K562 (cell line): ENCODE results near the gene GNS. TPM values are rescaled to one million over a fixed set of nuclear protein-coding genes. Genes with fewer than 3 reads are reported as not detected.
A peak's percentile ranks its signal among the peaks of the same experiment; 100 is the strongest.

Experiments
- CHD2 ChIP-seq: IDR thresholded peaks from 2 replicates; pipeline ENCODE4 v1.6.1; 2011; ENCODE audit warnings: low read depth, low read length
- EP400 ChIP-seq: fragments of 450-650 bp; IDR thresholded peaks from 2 replicates; pipeline ENCODE4 v1.6.1; 2017; ENCODE audit warnings: antibody characterized with exemption, mild to moderate bottlenecking, moderate library complexity
- ETV1 ChIP-seq: fragments of 450-650 bp; conservative IDR thresholded peaks from 2 replicates; pipeline ENCODE4 v1.6.1; 2016; ENCODE audit warnings: missing genetic modification characterization, control low read depth, low read depth, missing compliant biosample characterization
- HBP1 ChIP-seq: fragments of 450-650 bp; formaldehyde crosslinking; IDR thresholded peaks from 2 replicates; pipeline ENCODE4 v1.4.0; 2022; ENCODE audit warnings: missing genetic modification characterization
- HIVEP1 ChIP-seq: fragments of 250-450 bp; sonication (Bioruptor Pico); IDR thresholded peaks from 2 replicates; pipeline ENCODE4 v1.4.0; 2020; ENCODE audit warnings: mild to moderate bottlenecking
- JUND ChIP-seq, 2 experiments: IDR thresholded peaks; 2 replicates in 1 of 2; 3 replicates in 1 of 2; pipeline ENCODE4 v1.6.1; 2011; ENCODE audit warnings: borderline replicate concordance in 2 of 2, low read depth in 2 of 2, low read length in 2 of 2, improper control_type of control experiment in 1 of 2, missing biosample characterization in 1 of 2, missing genetic modification characterization in 1 of 2, missing genetic modification reagents in 1 of 2
- MAZ ChIP-seq, 2 experiments: fragments of 450-650 bp in 1 of 2; sonication (generic) in 1 of 2; formaldehyde crosslinking; IDR thresholded peaks in 1 of 2; conservative IDR thresholded peaks in 1 of 2; 2 replicates each; pipeline versions ENCODE4 v1.4.0 to v1.5.0; 2020; ENCODE audit warnings: mild to moderate bottlenecking in 1 of 2, missing genetic modification reagents in 1 of 2
- MIER1 ChIP-seq: fragments of 450-650 bp; IDR thresholded peaks from 2 replicates; pipeline ENCODE4 v1.6.1; 2016; ENCODE audit warnings: antibody characterized with exemption, mild to moderate bottlenecking, low read depth
- NCOA4 ChIP-seq: fragments of 450-650 bp; IDR thresholded peaks from 2 replicates; pipeline ENCODE4 v1.6.1; 2018; ENCODE audit warnings: mild to moderate bottlenecking; ENCODE audit not compliant: partially characterized antibody
- NFRKB ChIP-seq: fragments of 450-650 bp; IDR thresholded peaks from 2 replicates; pipeline ENCODE4 v1.6.1; 2016; ENCODE audit warnings: low read depth
- NR2C2 ChIP-seq, 2 experiments: fragments of 200-800 bp in 1 of 2; sonication (Bioruptor generic) in 1 of 2; sonication (generic) in 1 of 2; formaldehyde crosslinking in 1 of 2; IDR thresholded peaks; 2 replicates each; pipeline versions ENCODE4 v1.6.1 to v1.8.0; 2016 to 2022; ENCODE audit warnings: mild to moderate bottlenecking in 1 of 2, missing compliant biosample characterization in 1 of 2, missing genetic modification characterization in 1 of 2, missing genetic modification reagents in 1 of 2
- PATZ1 ChIP-seq: fragments of 250-450 bp; sonication (Bioruptor Pico); IDR thresholded peaks from 2 replicates; pipeline ENCODE4 v1.5.0; 2020; ENCODE audit warnings: mild to moderate bottlenecking, borderline replicate concordance
- TCF15 ChIP-seq: fragments of 250-450 bp; sonication (Bioruptor Pico); IDR thresholded peaks from 2 replicates; pipeline ENCODE4 v1.8.0; 2022; ENCODE audit warnings: moderate library complexity, mild to moderate bottlenecking, inconsistent platforms
- ZBTB12 ChIP-seq: fragments of 250-450 bp; sonication (Bioruptor Pico); IDR thresholded peaks from 2 replicates; pipeline ENCODE4 v1.4.0; 2020
- ZFPM2 ChIP-seq: fragments of 250-450 bp; sonication (Bioruptor Pico); IDR thresholded peaks from 2 replicates; pipeline ENCODE4 v1.5.1; 2022; ENCODE audit warnings: mild to moderate bottlenecking
- ZNF592 ChIP-seq: fragments of 450-650 bp; IDR thresholded peaks from 2 replicates; pipeline ENCODE4 v1.6.1; 2017; ENCODE audit warnings: antibody characterized with exemption, mild to moderate bottlenecking
- ZNF766 ChIP-seq: fragments of 200-800 bp; sonication (Bioruptor generic); conservative IDR thresholded peaks from 2 replicates; pipeline ENCODE4 v1.6.1; 2016; ENCODE audit warnings: missing genetic modification characterization, missing compliant biosample characterization
- polyA plus RNA-seq, 8 experiments: library from polyadenylated mRNA; depleted of rRNA in 4 of 8; stranded (reverse) in 5 of 8; unstranded in 3 of 8; fragments of >200 nt; fragmentation: Nextera tagmentation in 2 of 8; fragmentation: Illumina TruSeq in 1 of 8; extraction: Ambion mirVana in 2 of 8; extraction: Trizol in 1 of 8; gene quantifications; 2 replicates each; pipeline versions ENCODE4 v1.2.1 to v1.2.3, GENCODE V29; 2011 to 2014; ENCODE audit warnings: inconsistent platforms in 1 of 8, missing spikeins in 1 of 8
- total RNA-seq, 7 experiments: library from RNA; depleted of rRNA in 6 of 7; stranded (reverse); fragments of >200 nt in 6 of 7; fragmentation: Illumina TruSeq in 2 of 7; extraction: Trizol in 2 of 7; gene quantifications; 2 replicates each; pipeline versions ENCODE4 v1.2.1 to v1.2.3, GENCODE V29; 2011 to 2021; ENCODE audit warnings: low replicate concordance in 1 of 7

The GNS gene
- total and polyA plus RNA-seq, 9 of the 15 experiments (the other 6 are each of a cell fraction or from before 2014, with no cell fraction given): 4.6 to 30.3 (median 18.9) TPM

GRCh38 chr12:64669270-64669842 is 89.8 kb downstream of the GNS start (continued):
- TF ChIP-seq ETV1 (tag): peak; percentile 62
- no peak for TF ChIP-seq JUND (IDR thresholded peaks at IDR 0.05; ENCODE audit: borderline replicate concordance, low read depth, low read length)
- peak; percentile 56; the same call in 1 of the 3 replicates for TF ChIP-seq JUND (tag; IDR thresholded peaks at IDR 0.05; ENCODE audit: borderline replicate concordance, low read depth, low read length)
- peak; percentile 12; the same call in 1 of the 2 replicates for TF ChIP-seq ZBTB12 (CRISPR knock-in tag)
- TF ChIP-seq MIER1: no peak
- peak; percentile 36; the same call in 1 of the 2 replicates for TF ChIP-seq PATZ1
- no peak for TF ChIP-seq HBP1
- TF ChIP-seq EP400: peak; percentile 9; the same call in 1 of the 2 replicates
- no peak for TF ChIP-seq HIVEP1 (CRISPR knock-in tag)
- 0 out of 2 replicates have a peak, but pooled peaks have one; percentile 38 for TF ChIP-seq ZNF766
- no peak for TF ChIP-seq NR2C2 (CRISPR knock-in tag; IDR thresholded peaks at IDR 0.05)
- TF ChIP-seq NR2C2 (tag; IDR thresholded peaks at IDR 0.05): peak; percentile 67; the same call in 1 of the 2 replicates
- TF ChIP-seq TCF15 (CRISPR knock-in tag): no peak
- 0 out of 2 replicates have a peak, but pooled peaks have one; percentile 45 for TF ChIP-seq NFRKB
- TF ChIP-seq CHD2: no peak
- TF ChIP-seq ZFPM2 (CRISPR knock-in tag): no peak
- TF ChIP-seq MAZ (CRISPR knock-in tag; conservative IDR thresholded peaks at IDR 0.05 in 1 of 2, IDR thresholded peaks at IDR 0.05 in 1 of 2): 0 out of 4 replicates have a peak, but pooled peaks of 1 of the 2 experiments have one; percentile 24
- TF ChIP-seq ZNF592: peak; percentile 96
- no peak for TF ChIP-seq NCOA4
